Testis (tissue), 2 donors: Measurements from ENCODE around the gene ESYT2.
"Not testable (repeated sequence)": the region's sequence is repeated elsewhere in the genome, so short reads cannot be mapped to it uniquely, and the experiment has no call there.

Experiments used
- POLR2A ChIP-seq: fragments of 450-650 bp; IDR thresholded peaks from one replicate; pipeline ENCODE4 v1.6.1; 2017; ENCODE audit warnings: antibody characterized with exemption, mild to moderate bottlenecking, moderate library complexity
- TF ChIP-seq, protein P1 (sequence below), 3 experiments: fragments of 450-650 bp in 2 of 3; fragments of 200-600 bp in 1 of 3; sonication (generic) in 1 of 3; IDR thresholded peaks; one replicate each; pipeline ENCODE4 v1.5.1; 2016 to 2019; ENCODE audit warnings: antibody characterized with exemption in 3 of 3, mild to moderate bottlenecking in 2 of 3, moderate library complexity in 1 of 3

DNA sequence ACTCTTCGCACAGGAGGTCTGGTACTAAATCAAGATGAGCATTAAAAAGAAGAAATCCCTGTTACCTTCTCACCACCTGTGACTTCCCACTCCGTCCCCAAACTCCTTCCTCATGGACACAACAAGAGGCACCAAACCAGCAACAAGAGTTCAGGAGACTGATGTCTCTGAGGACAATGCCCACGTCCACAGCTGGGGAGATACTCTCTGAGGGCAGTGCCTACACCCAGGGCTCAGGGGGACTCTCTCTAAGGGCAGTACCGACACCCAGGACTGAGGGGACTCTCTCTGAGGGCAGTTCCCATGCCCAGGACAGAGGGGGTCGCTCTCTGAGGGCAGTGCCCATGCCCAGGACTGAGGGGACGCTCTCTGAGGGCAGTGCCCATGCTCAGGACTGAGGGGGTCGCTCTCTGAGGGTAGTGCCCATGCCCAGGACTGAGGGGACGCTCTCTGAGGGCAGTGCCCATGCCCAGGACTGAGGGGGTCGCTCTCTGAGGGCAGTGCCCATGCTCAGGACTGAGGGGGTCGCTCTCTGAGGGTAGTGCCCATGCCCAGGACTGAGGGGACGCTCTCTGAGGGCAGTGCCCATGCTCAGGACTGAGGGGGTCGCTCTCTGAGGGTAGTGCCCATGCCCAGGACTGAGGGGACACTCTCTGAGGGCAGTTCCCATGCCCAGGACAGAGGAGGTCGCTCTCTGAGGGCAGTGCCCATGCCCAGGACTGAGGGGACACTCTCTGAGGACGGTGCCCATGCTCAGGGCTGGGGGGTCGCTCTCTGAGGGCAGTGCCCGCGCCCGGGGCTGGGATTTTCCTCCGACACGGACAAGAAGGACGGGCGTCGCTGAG lies 125.4 kb downstream of the ESYT2 start:
- not testable (repeated sequence) for TF ChIP-seq POLR2A
- TF ChIP-seq, protein P1, sequence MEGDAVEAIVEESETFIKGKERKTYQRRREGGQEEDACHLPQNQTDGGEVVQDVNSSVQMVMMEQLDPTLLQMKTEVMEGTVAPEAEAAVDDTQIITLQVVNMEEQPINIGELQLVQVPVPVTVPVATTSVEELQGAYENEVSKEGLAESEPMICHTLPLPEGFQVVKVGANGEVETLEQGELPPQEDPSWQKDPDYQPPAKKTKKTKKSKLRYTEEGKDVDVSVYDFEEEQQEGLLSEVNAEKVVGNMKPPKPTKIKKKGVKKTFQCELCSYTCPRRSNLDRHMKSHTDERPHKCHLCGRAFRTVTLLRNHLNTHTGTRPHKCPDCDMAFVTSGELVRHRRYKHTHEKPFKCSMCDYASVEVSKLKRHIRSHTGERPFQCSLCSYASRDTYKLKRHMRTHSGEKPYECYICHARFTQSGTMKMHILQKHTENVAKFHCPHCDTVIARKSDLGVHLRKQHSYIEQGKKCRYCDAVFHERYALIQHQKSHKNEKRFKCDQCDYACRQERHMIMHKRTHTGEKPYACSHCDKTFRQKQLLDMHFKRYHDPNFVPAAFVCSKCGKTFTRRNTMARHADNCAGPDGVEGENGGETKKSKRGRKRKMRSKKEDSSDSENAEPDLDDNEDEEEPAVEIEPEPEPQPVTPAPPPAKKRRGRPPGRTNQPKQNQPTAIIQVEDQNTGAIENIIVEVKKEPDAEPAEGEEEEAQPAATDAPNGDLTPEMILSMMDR (IDR thresholded peaks at IDR 0.05), result not testable (repeated sequence)
